SU-DHL-6 (cell line): ENCODE results near the gene LEP.

Experiments
- CTCF ChIP-seq: fragments of 200-600 bp; sonication (generic); IDR thresholded peaks from one replicate; pipeline ENCODE4 v1.5.1; 2017; ENCODE audit warnings: antibody characterized with exemption, mild to moderate bottlenecking, low read length, moderate library complexity; ENCODE audit not compliant: insufficient read depth, poor library complexity, severe bottlenecking
- EZH2phosphoT487 ChIP-seq: fragments of 200-600 bp; sonication (generic), shearing (Covaris generic); conservative IDR thresholded peaks from 2 replicates; pipeline ENCODE4 v1.6.1; 2018; ENCODE audit warnings: mild to moderate bottlenecking, antibody characterized with exemption, low read length, moderate library complexity, mixed read lengths

GRCh38 chr7:128271942-128272481, 30.9 kb downstream of the LEP start:
- TF ChIP-seq CTCF (no peak), EZH2phosphoT487 (no peak)
